Esophagus muscularis mucosa (tissue), 4 donors: ENCODE results near the gene TBC1D13. TPM values are rescaled to one million over a fixed set of nuclear protein-coding genes. Genes with fewer than 3 reads are reported as not detected.

ENCODE experiments used
- DNase-seq: peaks from one replicate; pipeline ENCODE4 v3.0.0-alpha.2; 2017; ENCODE audit errors: extremely low spot score
- H3K27ac ChIP-seq, 4 donors: fragments of 200-600 bp; sonication (generic); replicated peaks in 1 of 4; 1 replicate in 3 of 4; 2 replicates in 1 of 4; pipeline ENCODE4 v1.5.1; 2016 to 2019; ENCODE audit warnings: mild to moderate bottlenecking in 1 of 4
- H3K27me3 ChIP-seq, 4 donors: fragments of 200-600 bp; sonication (generic); one replicate each; pipeline versions ENCODE4 v1.5.1 to v1.6.0; 2016 to 2019
- H3K36me3 ChIP-seq, 4 donors: fragments of 200-600 bp; sonication (generic); one replicate each; pipeline ENCODE4 v1.5.1; 2016 to 2019
- H3K4me1 ChIP-seq, 4 donors: fragments of 200-600 bp; sonication (generic); one replicate each; pipeline ENCODE4 v1.5.1; 2016 to 2019
- H3K4me3 ChIP-seq, 4 donors: fragments of 200-600 bp; sonication (generic); 1 replicate in 2 of 4; 2 replicates in 2 of 4; pipeline ENCODE4 v1.5.1; 2016 to 2019; ENCODE audit warnings: mild to moderate bottlenecking in 4 of 4, moderate library complexity in 1 of 4
- H3K9me3 ChIP-seq, 4 donors: fragments of 200-600 bp; sonication (generic); 1 replicate in 3 of 4; 2 replicates in 1 of 4; pipeline ENCODE4 v1.5.1; 2016 to 2019
- EP300 ChIP-seq: sonication (generic); formaldehyde crosslinking; IDR thresholded peaks from one replicate; pipeline ENCODE4 v1.6.1; 2017; ENCODE audit warnings: antibody characterized with exemption
- POLR2A ChIP-seq: fragments of 450-650 bp; IDR thresholded peaks from one replicate; pipeline ENCODE4 v1.6.1; 2017; ENCODE audit warnings: antibody characterized with exemption, moderate library complexity, mild to moderate bottlenecking, low read depth
- POLR2AphosphoS5 ChIP-seq, 2 donors: sonication (generic); formaldehyde crosslinking; IDR thresholded peaks; one replicate each; pipeline ENCODE4 v1.6.1; 2017; ENCODE audit warnings: antibody characterized with exemption in 2 of 2
- whole genome bisulfite sequencing: methylation state at CpG from one replicate; pipeline ENCODE4 v1.1.5; 2018; 5-methylcytosine and 5-hydroxymethylcytosine counted together
- intact Hi-C: fragments of 100-400 bp; cut with DNase I; formaldehyde crosslinking; loops from one replicate; pipeline ENCODE4 v1.15.1; 2023
- total RNA-seq, 4 donors: library from RNA; depleted of rRNA; stranded (reverse); fragments of >200 nt; gene quantifications; one replicate each; pipeline versions ENCODE4 v1.1.0 to v1.2.1, GENCODE V29; 2016
- TF ChIP-seq, protein P1 (sequence below), 3 experiments: fragments of 200-600 bp in 2 of 3; fragments of 450-650 bp in 1 of 3; sonication (generic) in 2 of 3; IDR thresholded peaks; one replicate each; pipeline ENCODE4 v1.5.1; 2017 to 2019; ENCODE audit warnings: antibody characterized with exemption in 3 of 3, mild to moderate bottlenecking in 2 of 3, moderate library complexity in 1 of 3

TBC1D13 gene
- total RNA-seq, 4 donors from 2014 or later: 12.4 to 20.8 (median 16.1) TPM

DNA sequence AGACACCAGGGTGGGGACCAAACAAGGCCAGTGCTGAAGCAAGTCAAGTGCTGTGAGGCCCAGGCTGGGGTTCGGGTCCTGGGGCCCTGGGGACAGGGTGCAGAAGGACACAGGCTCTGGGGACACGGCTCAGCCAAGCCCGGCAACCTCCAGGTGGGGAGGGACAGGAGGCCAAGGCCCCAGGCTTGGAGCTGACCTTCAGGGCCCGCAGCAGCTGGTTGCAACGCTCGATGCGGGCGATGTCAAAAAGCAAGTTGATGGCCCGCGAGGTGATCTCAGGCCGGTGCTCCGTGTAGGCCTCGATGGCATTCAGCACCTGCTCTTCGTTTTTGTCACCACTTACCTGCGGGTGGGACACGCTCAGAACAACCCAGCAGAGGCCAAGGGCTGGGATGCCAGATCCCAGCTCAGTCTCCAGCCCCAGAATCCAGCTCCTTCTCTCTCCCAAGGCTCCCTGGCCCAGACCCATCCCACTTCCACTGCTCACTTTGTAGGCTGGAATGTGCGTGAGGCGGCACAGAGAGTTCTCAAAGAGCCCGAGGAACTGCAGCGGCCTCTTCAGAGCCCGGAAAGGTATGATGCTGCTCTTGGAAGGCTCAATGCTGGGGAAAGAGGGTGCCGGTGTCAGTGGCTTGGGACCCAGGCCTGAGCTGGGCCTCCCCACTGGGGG lies 36.0 kb upstream of the TBC1D13 start:
- no peak overlapping the region for H3K27ac ChIP-seq
- peaks cover 44 to 93% (median 82%) of the 10 kb centered on the region in 4 donors for H3K36me3 ChIP-seq
- WGBS: 91% methylated on average over 19 of the region's 22 CpGs

DNA sequence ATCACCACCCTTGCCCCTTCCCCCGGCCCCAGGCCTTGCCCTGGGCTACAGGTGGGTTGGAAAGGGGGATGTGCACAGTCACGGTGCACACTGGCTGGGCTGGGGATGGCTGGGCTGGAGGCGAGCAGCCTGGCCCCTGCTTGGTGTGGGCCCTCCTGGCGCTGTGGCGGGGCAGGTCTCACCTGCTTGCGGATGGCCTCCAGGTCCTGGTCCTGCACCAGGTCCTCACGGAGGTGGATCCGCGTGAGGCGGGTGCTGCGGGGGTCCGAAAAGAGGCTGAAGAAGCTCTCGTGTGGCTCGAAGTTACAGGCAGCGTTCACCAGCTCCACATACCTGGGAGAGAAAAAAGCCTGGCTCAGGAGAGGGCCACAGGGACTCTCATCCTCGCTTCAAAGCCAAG lies 33.4 kb upstream of the TBC1D13 start:
- DNase-seq: no peak
- Histone ChIP-seq H3K36me3 (peaks cover 42 to 68% (median 62%) of the 10 kb centered on the region in 4 donors), H3K9me3 (no peaks in the 10 kb centered on the region), H3K4me1 (no peaks in the 10 kb centered on the region), H3K27me3 (no peaks in the 10 kb centered on the region), H3K27ac (no peak overlapping the region), H3K4me3 (no peak overlapping the region)
- intact Hi-C loops: no loop called here
- TF ChIP-seq POLR2A: no peak
- TF ChIP-seq, protein P1, sequence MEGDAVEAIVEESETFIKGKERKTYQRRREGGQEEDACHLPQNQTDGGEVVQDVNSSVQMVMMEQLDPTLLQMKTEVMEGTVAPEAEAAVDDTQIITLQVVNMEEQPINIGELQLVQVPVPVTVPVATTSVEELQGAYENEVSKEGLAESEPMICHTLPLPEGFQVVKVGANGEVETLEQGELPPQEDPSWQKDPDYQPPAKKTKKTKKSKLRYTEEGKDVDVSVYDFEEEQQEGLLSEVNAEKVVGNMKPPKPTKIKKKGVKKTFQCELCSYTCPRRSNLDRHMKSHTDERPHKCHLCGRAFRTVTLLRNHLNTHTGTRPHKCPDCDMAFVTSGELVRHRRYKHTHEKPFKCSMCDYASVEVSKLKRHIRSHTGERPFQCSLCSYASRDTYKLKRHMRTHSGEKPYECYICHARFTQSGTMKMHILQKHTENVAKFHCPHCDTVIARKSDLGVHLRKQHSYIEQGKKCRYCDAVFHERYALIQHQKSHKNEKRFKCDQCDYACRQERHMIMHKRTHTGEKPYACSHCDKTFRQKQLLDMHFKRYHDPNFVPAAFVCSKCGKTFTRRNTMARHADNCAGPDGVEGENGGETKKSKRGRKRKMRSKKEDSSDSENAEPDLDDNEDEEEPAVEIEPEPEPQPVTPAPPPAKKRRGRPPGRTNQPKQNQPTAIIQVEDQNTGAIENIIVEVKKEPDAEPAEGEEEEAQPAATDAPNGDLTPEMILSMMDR (IDR thresholded peaks at IDR 0.05): no peak
- no peak for TF ChIP-seq EP300
- no peak for TF ChIP-seq POLR2AphosphoS5 (IDR thresholded peaks at IDR 0.05)
- 87% methylated on average over 6 of the region's 16 CpGs for WGBS

More for the DNA sequence above, 36.0 kb upstream of the TBC1D13 start:
- Histone ChIP-seq H3K4me3 (no peak overlapping the region), H3K27me3 (no peaks in the 10 kb centered on the region), H3K9me3 (no peaks in the 10 kb centered on the region), H3K4me1 (no peaks in the 10 kb centered on the region)
- intact Hi-C loops: no loop called here
- TF ChIP-seq, protein P1 (IDR thresholded peaks at IDR 0.05): no peak
- no peak for TF ChIP-seq POLR2A
- TF ChIP-seq EP300: no peak
- no peak for TF ChIP-seq POLR2AphosphoS5 (IDR thresholded peaks at IDR 0.05)
- no peak for DNase-seq

DNA sequence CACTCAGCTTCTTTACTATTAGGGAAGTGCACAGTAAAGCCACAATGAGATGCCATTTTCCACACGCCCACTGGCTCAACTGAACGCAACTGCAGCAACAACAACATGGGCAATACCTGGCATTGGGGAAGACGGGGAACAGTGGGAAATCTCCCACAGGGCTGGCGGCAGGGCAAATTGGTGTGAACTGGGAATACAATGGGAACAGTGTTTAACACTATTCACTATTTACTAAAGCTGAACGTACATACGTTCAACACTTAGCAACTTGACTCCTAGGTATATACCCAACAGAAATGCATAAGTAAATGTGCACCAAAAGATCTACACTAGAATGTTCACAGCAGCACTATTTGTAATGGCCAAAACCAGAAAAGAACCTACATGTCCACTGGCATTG lies 29.5 kb upstream of the TBC1D13 start:
- peaks cover 18 to 33% (median 30%) of the 10 kb centered on the region in 4 donors for H3K36me3 ChIP-seq
- H3K27ac ChIP-seq: no peak overlapping the region
- intact Hi-C loops: no loop called here
- DNase-seq: no peak
- no peaks in the 10 kb centered on the region for H3K27me3 ChIP-seq
- no peaks in the 10 kb centered on the region for H3K9me3 ChIP-seq
- no peak overlapping the region for H3K4me3 ChIP-seq
- peaks cover 0 to 5% (median 2%) of the 10 kb centered on the region in 4 donors for H3K4me1 ChIP-seq
- TF ChIP-seq POLR2A (no peak), EP300 (no peak), POLR2AphosphoS5 (IDR thresholded peaks at IDR 0.05) (no peak)
- TF ChIP-seq, protein P1 (IDR thresholded peaks at IDR 0.05): no peak
- WGBS: 86% methylated on average over 6 of the region's 6 CpGs

- no peak overlapping the region for H3K4me3 ChIP-seq
- peaks cover 0 to 30% (median 6%) of the 10 kb centered on the region in 4 donors for H3K36me3 ChIP-seq
- no peak for TF ChIP-seq EP300
- TF ChIP-seq POLR2A: no peak
- TF ChIP-seq POLR2AphosphoS5 (IDR thresholded peaks at IDR 0.05): no peak
- TF ChIP-seq, protein P1 (IDR thresholded peaks at IDR 0.05): no peak
- DNase-seq: no peak
- H3K9me3 ChIP-seq: no peaks in the 10 kb centered on the region
- WGBS: 76% methylated on average over 9 of the region's 9 CpGs
- no peak overlapping the region for H3K27ac ChIP-seq
- no peaks in the 10 kb centered on the region for H3K27me3 ChIP-seq
- peaks cover 5 to 25% (median 13%) of the 10 kb centered on the region in 4 donors for H3K4me1 ChIP-seq
- intact Hi-C loops: no loop called here
Measured at GRCh38 chr9:128762671-128763449, 24.2 kb upstream of the TBC1D13 start.
